NCI-H2081 (cell line): ENCODE data around the gene ADCY9.
A peak's percentile ranks its signal among the peaks of the same experiment; 100 is the strongest.
"Not testable (repeated sequence)": the region's sequence is repeated elsewhere in the genome, so short reads cannot be mapped to it uniquely, and the experiment has no call there.

ENCODE experiments used
- DNase-seq, 2 experiments: peaks; one replicate each; lab custom pipeline; 2025; lab: John Stamatoyannopoulos, UW

ADCY9 gene

GRCh38 chr16:4116325-4117249 is at the start of gene ADCY9:
TSS of gene ADCY9 (minus strand) at chr16:4116442. CDS start at chr16:4115442, 1,000 bp downstream.
- peak; percentile 84 to 87 for DNase-seq

- no peak for DNase-seq
Measured at GRCh38 chr16:4160658-4161430, 44.6 kb upstream of the ADCY9 start.

DNA sequence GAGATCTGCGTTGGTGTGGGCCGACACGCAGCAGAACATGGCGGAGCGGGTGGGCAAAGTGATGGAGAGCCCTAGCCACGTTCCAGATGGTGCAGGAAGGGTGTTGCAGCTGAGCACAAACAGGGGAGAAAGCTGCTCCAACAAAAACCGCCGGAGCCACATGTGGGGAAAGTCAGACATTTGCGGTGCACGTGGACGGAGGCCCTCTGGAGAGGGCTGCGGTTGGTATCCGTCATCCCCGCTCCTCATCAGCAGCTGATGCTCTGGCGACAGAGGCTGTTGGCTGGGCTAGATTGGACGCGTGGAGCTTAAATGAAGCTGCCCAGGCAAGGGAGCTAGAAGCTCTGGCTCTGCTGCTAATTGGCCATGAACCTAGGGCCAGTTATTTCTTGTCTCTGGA is 43.5 kb upstream of the ADCY9 start:
- DNase-seq: no peak

- no peak for DNase-seq
Measured at GRCh38 chr16:4158143-4159093, 42.2 kb upstream of the ADCY9 start.

GRCh38 chr16:4157376-4157825 is 41.2 kb upstream of the ADCY9 start:
- DNase-seq: no peak

GRCh38 chr16:4156503-4156902 is 40.3 kb upstream of the ADCY9 start:
- not testable (repeated sequence) for DNase-seq

DNA sequence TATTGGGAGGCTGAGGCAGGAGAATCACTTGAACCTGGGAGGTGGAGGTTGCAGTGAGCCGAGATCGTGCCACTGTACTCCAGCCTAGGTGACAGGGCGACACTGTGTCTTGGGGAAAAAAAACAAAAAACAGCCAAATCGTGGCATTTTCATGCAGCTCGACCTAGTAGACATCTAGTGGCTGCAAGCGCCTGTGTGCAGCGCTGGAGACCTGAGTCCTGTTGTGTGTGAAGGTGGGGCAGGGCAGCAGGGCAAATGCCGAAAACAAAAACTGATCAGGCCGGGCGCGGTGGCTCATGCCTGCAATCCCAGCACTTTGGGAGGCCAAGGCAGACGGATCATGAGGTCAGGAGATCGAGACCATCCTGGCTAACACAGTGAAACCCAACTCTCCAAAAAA is 37.1 kb upstream of the ADCY9 start:
- not testable (repeated sequence) for DNase-seq

GRCh38 chr16:4152267-4152666 is 36.0 kb upstream of the ADCY9 start:
- no peak for DNase-seq

GRCh38 chr16:4147236-4147635 is 31.0 kb upstream of the ADCY9 start:
- DNase-seq: no peak

DNA sequence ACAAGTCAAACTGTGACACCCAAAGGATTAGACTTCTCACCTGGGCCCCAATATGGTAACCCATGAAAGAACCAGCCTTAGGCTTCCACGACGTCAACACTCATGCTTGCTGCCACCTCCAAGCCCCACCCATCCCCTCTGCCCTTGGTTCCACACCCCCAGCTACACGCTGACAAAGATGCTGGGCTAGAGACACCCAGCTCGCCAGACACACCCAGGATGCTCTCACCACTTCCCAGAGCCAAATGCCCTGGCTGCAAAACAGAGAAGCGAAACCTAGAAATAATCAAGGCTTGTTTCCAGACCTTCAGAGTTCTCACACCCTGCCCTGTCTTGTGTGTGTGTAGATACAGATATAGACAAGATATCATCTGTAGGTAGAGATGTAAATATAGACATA is 26.0 kb upstream of the ADCY9 start:
- no peak for DNase-seq

GRCh38 chr16:4141604-4142003 is 25.4 kb upstream of the ADCY9 start:
- no peak for DNase-seq

DNA sequence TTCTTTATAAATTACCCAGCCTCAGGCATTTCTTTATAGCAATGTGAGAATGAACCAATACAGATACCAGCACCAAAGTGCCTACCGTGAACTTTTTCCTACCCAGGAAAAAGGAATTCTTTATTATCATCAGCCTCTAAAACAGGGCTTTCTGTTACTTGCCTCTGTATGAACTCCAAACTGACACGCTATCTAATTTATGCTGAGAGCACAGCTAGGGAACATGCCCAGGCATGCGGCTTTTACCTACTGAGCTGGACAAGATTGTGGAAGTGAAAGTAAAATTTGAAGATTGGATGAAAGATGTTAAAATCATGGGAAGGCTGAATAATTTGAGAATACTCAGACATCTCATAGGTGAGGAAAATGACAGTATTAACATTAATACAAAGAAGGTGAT is 24.4 kb upstream of the ADCY9 start:
- no peak for DNase-seq

DNA sequence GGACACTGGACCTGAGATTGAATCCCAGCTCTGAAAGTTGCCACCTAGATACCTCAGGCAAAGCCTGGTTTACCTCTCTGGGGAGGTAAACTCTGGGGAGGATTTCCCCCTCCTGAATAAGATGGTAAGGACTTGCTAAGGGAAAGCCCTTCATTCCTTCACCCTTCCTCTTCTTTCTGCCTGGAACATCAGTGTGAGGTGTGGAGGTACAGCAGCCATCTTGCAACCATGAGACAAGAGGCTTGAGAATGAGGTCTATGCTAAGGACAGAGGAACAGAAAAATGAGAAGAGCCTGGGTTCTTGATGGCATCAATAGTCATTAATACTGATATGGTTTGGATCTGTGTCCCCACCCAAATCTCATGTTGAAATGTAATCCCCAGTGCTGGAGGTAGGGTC is 23.7 kb upstream of the ADCY9 start:
- DNase-seq: no peak

DNA sequence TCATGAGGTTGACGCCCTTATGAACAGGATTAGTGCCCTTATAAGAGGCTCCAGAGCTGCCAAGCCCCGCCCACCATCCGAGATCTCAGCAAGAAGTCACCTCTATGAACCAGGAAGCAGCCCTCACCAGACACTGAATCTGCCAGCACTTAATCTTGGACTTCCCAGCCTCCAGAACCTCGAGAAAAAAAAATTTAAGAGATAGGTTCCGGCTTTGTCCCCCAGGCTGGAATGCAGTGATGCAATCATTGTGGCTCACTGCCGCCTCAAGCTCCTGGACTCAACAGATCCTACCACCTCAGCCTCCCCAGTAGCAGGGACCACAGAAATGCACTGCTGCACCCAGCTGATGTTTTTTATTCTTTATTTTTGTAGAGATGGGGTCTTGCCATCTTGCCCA is 22.5 kb upstream of the ADCY9 start:
- DNase-seq: no peak

GRCh38 chr16:4137438-4137837 is 21.2 kb upstream of the ADCY9 start:
- no peak for DNase-seq

DNA sequence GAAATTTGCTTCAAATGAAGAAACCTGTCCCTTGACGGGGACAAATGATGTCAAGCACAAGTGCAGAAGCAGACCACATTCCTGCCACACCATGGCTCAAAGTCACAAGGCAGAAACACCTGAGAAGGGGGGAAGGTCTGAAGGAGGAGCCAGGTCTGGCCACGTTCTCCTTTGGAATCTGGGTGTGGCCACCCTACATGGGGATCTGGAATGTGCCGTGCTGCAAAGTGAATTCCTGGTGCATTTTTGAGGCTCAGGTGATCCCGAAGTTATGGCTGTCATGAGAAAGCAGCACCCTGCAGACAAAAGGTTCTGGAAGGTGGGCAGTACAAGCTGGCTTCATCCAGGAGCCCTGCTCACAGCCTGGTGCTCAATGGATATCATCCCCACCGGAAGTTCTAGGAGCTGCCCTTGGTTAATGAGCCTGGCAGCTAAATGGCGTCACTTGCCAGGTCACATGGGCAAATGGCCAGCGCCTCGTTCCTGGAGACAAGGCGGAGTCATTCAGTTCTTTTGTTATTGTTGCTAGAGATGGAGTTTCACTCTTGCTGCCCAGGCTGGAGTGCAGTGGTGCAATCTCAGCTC is 20.1 kb upstream of the ADCY9 start:
- no peak for DNase-seq

DNA sequence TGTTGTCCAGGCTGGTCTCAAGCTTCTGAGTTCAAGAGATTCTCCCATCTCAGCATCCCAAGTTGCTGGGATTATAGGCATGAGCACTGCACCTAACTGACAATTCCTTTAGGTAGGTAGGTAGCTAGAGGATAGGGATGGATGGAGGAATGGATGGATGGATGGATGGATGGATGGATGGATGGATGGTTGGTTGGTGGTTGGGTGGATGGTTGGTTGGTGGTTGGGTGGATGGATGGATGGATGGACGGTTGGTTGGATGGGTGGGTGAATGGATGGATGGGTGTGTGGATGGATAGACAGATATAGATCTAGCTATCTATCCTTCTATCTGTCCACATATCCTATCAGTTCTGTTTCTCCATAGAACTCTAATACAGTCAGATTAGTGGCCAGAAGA is 19.3 kb upstream of the ADCY9 start:
- no peak for DNase-seq

DNA sequence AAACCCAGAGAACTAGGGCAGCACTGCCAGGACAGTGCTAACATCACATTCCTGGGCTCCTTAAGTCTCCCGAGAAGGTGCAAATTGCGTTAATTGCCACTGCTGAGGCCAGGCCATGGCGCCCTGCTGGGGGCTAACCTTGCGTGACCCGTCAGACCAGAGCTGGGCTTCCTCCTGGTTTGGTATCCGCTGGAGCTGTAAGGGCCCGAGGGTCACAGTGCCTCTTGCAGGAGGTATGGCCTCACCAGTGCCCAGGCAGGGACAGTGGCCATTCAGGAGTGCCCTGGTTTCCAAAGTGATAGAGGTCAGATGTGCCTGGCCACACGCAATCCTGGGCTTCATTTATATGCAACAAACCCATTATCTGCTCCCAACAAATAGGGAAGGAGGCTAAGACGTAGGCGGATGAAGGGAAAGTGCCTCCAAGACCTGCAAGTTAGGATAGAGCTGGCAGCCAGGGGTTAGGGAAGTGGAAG is 17.7 kb upstream of the ADCY9 start:
- no peak for DNase-seq

DNA sequence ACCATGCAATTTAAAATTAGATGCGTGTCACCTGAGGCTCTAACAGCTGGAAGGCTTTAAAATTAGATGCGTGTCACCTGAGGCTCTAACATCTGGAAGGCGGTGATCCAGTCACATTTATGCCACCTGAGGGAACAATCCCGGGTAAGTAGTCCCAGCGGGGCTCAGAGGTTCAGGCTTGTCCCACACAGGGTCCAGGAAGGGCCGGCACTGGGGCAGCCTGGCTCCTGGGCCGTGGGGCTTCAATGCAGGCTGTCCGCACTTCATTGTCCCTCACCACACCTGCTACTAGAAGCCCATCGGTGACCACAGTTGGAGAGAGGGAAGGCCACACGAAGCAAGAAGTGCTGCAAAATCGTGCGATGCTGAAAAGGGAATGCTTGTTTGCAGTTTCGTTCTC is 15.4 kb upstream of the ADCY9 start:
- no peak for DNase-seq

- no peak for DNase-seq
Measured at GRCh38 chr16:4124535-4125294, 8.5 kb upstream of the ADCY9 start.
